ENCODE results near the gene MYOC. TPM values are rescaled to one million over a fixed set of nuclear protein-coding genes. Genes with fewer than 3 reads are reported as not detected.

Gene MYOC
- total and polyA plus RNA-seq, 2 experiments from 2014 or later = not detected

DNA sequence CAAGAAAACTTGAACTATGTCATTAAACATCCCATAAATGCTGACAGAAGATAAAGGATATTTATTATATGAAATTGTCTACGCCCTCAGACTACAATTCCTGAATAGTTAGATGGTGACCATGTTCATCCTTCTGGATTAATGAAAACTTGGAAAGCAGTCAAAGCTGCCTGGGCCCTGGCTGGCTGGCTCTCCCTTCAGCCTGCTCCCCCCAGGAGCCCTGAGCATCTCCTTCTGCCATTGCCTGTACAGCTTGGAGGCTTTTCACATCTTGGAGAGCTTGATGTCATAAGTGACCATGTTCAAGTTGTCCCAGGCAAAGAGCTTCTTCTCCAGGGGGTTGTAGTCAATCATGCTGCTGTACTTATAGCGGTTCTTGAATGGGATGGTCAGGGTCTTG lies 16.8 kb downstream of the MYOC start:
- no peak overlapping the region for H2AFZ ChIP-seq
- no peaks in the 10 kb centered on the region for H3K79me2 ChIP-seq (ENCODE audit: insufficient read depth)
- H3K27ac ChIP-seq = no peak overlapping the region
- no peaks in the 10 kb centered on the region; the same call in 1 of the 2 replicates for H3K27me3 ChIP-seq (replicated peaks; ENCODE audit: insufficient read depth)
- no peaks in the 10 kb centered on the region for H4K20me1 ChIP-seq (ENCODE audit: insufficient read depth)
- 77% methylated on average over 2 of the region's 2 CpGs for WGBS, 2 experiments (ENCODE audit: low coverage in 1 of 2, low lambda C conversion rate in 2 of 2, missing lambda C conversion rate in 2 of 2)
- in situ Hi-C loops (cut with MboI) = no loop called here
- no peak overlapping the region for H3K4me3 ChIP-seq
- TF ChIP-seq EZH2phosphoT487 (IDR thresholded peaks at IDR 0.05; ENCODE audit: insufficient read depth, low read depth) (no peak), EZH2 (IDR thresholded peaks at IDR 0.05; ENCODE audit: insufficient read depth, poor library complexity, severe bottlenecking) (no peak)
- H3F3A ChIP-seq (ENCODE audit: insufficient read depth) = no peaks in the 10 kb centered on the region
- no peak for DNase-seq
- H3K4me1 ChIP-seq (ENCODE audit: insufficient read depth) = no peaks in the 10 kb centered on the region
- no peaks in the 10 kb centered on the region for H3K9me3 ChIP-seq (ENCODE audit: low read depth)
- H3K9me2 ChIP-seq (ENCODE audit: insufficient read depth) = no peaks in the 10 kb centered on the region
- H3K36me3 ChIP-seq (ENCODE audit: low read depth) = no peaks in the 10 kb centered on the region
- no peak overlapping the region for H3K9ac ChIP-seq
- H3K4me2 ChIP-seq (ENCODE audit: unreplicated experiment) = no peak overlapping the region

- Histone ChIP-seq H3K79me2 (ENCODE audit: insufficient read depth) (no peaks in the 10 kb centered on the region), H3K9me3 (ENCODE audit: low read depth) (no peaks in the 10 kb centered on the region), H3K27ac (no peak overlapping the region), H3K9ac (no peak overlapping the region), H3F3A (ENCODE audit: insufficient read depth) (no peaks in the 10 kb centered on the region), H2AFZ (no peak overlapping the region), H3K4me2 (ENCODE audit: unreplicated experiment) (no peak overlapping the region), H3K36me3 (ENCODE audit: low read depth) (no peaks in the 10 kb centered on the region), H3K4me1 (ENCODE audit: insufficient read depth) (no peaks in the 10 kb centered on the region), H3K4me3 (no peak overlapping the region), H3K9me2 (ENCODE audit: insufficient read depth) (no peaks in the 10 kb centered on the region), H4K20me1 (ENCODE audit: insufficient read depth) (no peaks in the 10 kb centered on the region), H3K27me3 (replicated peaks; ENCODE audit: insufficient read depth) (peaks cover 5% of the 10 kb centered on the region; the same call in 1 of the 2 replicates)
- WGBS, 2 experiments (ENCODE audit: low coverage in 1 of 2, low lambda C conversion rate in 2 of 2, missing lambda C conversion rate in 2 of 2) = 85 to 86% methylated on average over 2 of the region's 2 CpGs
- in situ Hi-C loops (cut with MboI) = no loop called here
- TF ChIP-seq EZH2phosphoT487 (IDR thresholded peaks at IDR 0.05; ENCODE audit: insufficient read depth, low read depth) = no peak
- no peak for TF ChIP-seq EZH2 (IDR thresholded peaks at IDR 0.05; ENCODE audit: insufficient read depth, poor library complexity, severe bottlenecking)
- no peak for DNase-seq
Measured at GRCh38 chr1:171628225-171628624, 24.3 kb downstream of the MYOC start.

DNA sequence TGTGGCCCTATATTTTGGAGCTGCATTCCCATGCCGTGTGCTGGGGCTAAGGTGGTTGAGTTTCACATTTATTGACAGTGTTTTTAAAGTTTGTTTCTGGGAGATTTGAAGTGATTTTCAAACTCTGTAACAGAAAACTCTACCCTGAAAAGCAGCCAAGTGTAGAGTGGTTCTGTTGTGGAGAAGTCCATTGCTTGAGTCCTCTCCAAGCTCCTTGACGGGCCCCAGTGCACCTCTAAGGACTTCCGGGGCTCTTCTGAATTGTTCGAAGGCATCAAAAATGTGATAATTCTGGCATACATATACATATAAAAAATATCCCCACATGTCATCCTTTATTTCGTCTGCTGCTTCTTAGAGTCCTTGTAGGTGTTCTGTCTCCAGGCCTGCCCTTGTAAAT lies 25.5 kb downstream of the MYOC start:
- Histone ChIP-seq H3K79me2 (ENCODE audit: insufficient read depth) (no peaks in the 10 kb centered on the region), H3K4me1 (ENCODE audit: insufficient read depth) (no peaks in the 10 kb centered on the region), H2AFZ (no peak overlapping the region), H3K9me2 (ENCODE audit: insufficient read depth) (no peaks in the 10 kb centered on the region), H3K9ac (no peak overlapping the region), H3K27me3 (replicated peaks; ENCODE audit: insufficient read depth) (peaks cover 5% of the 10 kb centered on the region; the same call in 1 of the 2 replicates), H3F3A (ENCODE audit: insufficient read depth) (no peaks in the 10 kb centered on the region), H4K20me1 (ENCODE audit: insufficient read depth) (no peaks in the 10 kb centered on the region), H3K9me3 (ENCODE audit: low read depth) (no peaks in the 10 kb centered on the region), H3K4me3 (no peak overlapping the region), H3K27ac (no peak overlapping the region), H3K4me2 (ENCODE audit: unreplicated experiment) (no peak overlapping the region), H3K36me3 (ENCODE audit: low read depth) (no peaks in the 10 kb centered on the region)
- DNase-seq = no peak
- TF ChIP-seq EZH2 (IDR thresholded peaks at IDR 0.05; ENCODE audit: insufficient read depth, poor library complexity, severe bottlenecking) (no peak), EZH2phosphoT487 (IDR thresholded peaks at IDR 0.05; ENCODE audit: insufficient read depth, low read depth) (no peak)
- WGBS, 2 experiments (ENCODE audit: low coverage in 1 of 2, low lambda C conversion rate in 2 of 2, missing lambda C conversion rate in 2 of 2) = 67 to 72% methylated on average over 5 of the region's 5 CpGs
- in situ Hi-C loops (cut with MboI) = no loop called here

DNA sequence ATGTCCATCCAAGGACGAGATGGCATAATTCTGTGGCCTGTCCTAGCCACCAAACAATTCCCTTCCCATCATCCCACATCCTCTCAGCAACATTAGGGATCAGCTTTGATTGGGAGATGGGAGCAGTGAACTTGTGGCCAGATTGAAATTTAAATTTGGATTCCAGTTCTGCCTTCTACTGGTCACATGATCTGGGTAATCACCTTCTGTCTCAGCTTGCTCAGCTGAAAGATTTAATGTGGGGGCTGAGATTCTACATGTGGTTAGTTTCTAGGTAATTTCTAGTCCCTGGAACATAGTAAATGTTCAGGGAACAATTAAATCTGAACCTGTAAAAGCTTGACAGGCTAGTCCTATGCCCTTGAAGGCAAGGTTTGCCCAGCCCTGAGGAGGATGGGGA lies 27.3 kb downstream of the MYOC start:
- in situ Hi-C loops (cut with MboI) = no loop called here

More for the DNA sequence above, 27.3 kb downstream of the MYOC start:
- no peaks in the 10 kb centered on the region for H3K9me3 ChIP-seq (ENCODE audit: low read depth)
- no peak for DNase-seq
- no peaks in the 10 kb centered on the region for H3F3A ChIP-seq (ENCODE audit: insufficient read depth)
- H3K4me3 ChIP-seq = no peak overlapping the region
- no peaks in the 10 kb centered on the region for H3K36me3 ChIP-seq (ENCODE audit: low read depth)
- H4K20me1 ChIP-seq (ENCODE audit: insufficient read depth) = no peaks in the 10 kb centered on the region
- no peaks in the 10 kb centered on the region for H3K4me1 ChIP-seq (ENCODE audit: insufficient read depth)
- no peak overlapping the region for H3K4me2 ChIP-seq (ENCODE audit: unreplicated experiment)
- TF ChIP-seq EZH2 (IDR thresholded peaks at IDR 0.05; ENCODE audit: insufficient read depth, poor library complexity, severe bottlenecking) (no peak), EZH2phosphoT487 (IDR thresholded peaks at IDR 0.05; ENCODE audit: insufficient read depth, low read depth) (no peak)
- no peak overlapping the region for H2AFZ ChIP-seq
- H3K9me2 ChIP-seq (ENCODE audit: insufficient read depth) = no peaks in the 10 kb centered on the region
- 0 out of 2 replicates have a peak, but pooled peaks cover 5% of the 10 kb centered on the region for H3K27me3 ChIP-seq (replicated peaks; ENCODE audit: insufficient read depth)
- no peak overlapping the region for H3K9ac ChIP-seq
- 88 to 90% methylated on average over 1 of the region's 1 CpG for WGBS, 2 experiments (ENCODE audit: low coverage in 1 of 2, low lambda C conversion rate in 2 of 2, missing lambda C conversion rate in 2 of 2)
- H3K27ac ChIP-seq = no peak overlapping the region
- no peaks in the 10 kb centered on the region for H3K79me2 ChIP-seq (ENCODE audit: insufficient read depth)

Measured in GM23248 (cell line).